Astrocyte (in vitro differentiated cells and primary cell): ENCODE measurements around the gene PCBD2. TPM values are rescaled to one million over a fixed set of nuclear protein-coding genes. Genes with fewer than 3 reads are reported as not detected.

Experiments used
- DNase-seq: peaks from one replicate; pipeline ENCODE4 v3.0.0-alpha.2; 2010; ENCODE audit warnings: low read depth
- FAIRE-seq: peaks from 2 replicates; lab custom pipeline; 2011; peaks lifted over from hg19 to GRCh38; lab: Jason Lieb, UNC
- H2AFZ ChIP-seq: 2 replicates; pipeline ENCODE4 v1.6.0; 2012; ENCODE audit warnings: low read depth, low read length, inconsistent platforms
- H3K27ac ChIP-seq: 2 replicates; pipeline ENCODE4 v1.5.1; 2011; ENCODE audit warnings: low read depth, low read length, inconsistent platforms
- H3K27me3 ChIP-seq: 2 replicates; pipeline ENCODE4 v1.6.0; 2011; ENCODE audit warnings: low read length, inconsistent platforms; ENCODE audit not compliant: insufficient read depth
- H3K36me3 ChIP-seq: 2 replicates; pipeline ENCODE4 v1.5.1; 2011; ENCODE audit warnings: low read length, inconsistent platforms; ENCODE audit not compliant: insufficient read depth
- H3K4me1 ChIP-seq: 2 replicates; pipeline ENCODE4 v1.5.1; 2011; ENCODE audit warnings: low read length, inconsistent platforms; ENCODE audit not compliant: insufficient read depth
- H3K4me2 ChIP-seq: 2 replicates; pipeline ENCODE4 v1.6.0; 2012; ENCODE audit warnings: low read length, inconsistent platforms
- H3K4me3 ChIP-seq: 2 replicates; pipeline ENCODE4 v1.5.1; 2011; ENCODE audit warnings: low read depth, mild to moderate bottlenecking, low read length, inconsistent platforms; ENCODE audit not compliant: insufficient read depth
- H3K79me2 ChIP-seq: 2 replicates; pipeline ENCODE4 v1.6.0; 2012; ENCODE audit warnings: mild to moderate bottlenecking, low read length, inconsistent platforms; ENCODE audit not compliant: insufficient read depth
- H3K9ac ChIP-seq: 2 replicates; pipeline ENCODE4 v1.6.0; 2012; ENCODE audit warnings: mild to moderate bottlenecking, low read length, inconsistent platforms
- H3K9me3 ChIP-seq: 2 replicates; pipeline ENCODE4 v1.5.1; 2012; ENCODE audit warnings: low read depth, mild to moderate bottlenecking, low read length, inconsistent platforms; ENCODE audit not compliant: insufficient read depth
- H4K20me1 ChIP-seq: 2 replicates; pipeline ENCODE4 v1.6.0; 2012; ENCODE audit warnings: low read length, inconsistent platforms; ENCODE audit not compliant: insufficient read depth
- H3K27ac Mint-ChIP-seq: one replicate; pipeline ENCODE4 v1.8.0; 2021; ENCODE audit warnings: mild to moderate bottlenecking, mixed read lengths; ENCODE audit not compliant: unreplicated experiment
- H3K27me3 Mint-ChIP-seq: one replicate; pipeline ENCODE4 v1.8.0; 2021; ENCODE audit warnings: low read depth, mixed read lengths; ENCODE audit not compliant: unreplicated experiment
- H3K36me3 Mint-ChIP-seq: one replicate; pipeline ENCODE4 v1.8.0; 2021; ENCODE audit warnings: low read depth, mixed read lengths; ENCODE audit not compliant: unreplicated experiment
- H3K4me1 Mint-ChIP-seq: one replicate; pipeline ENCODE4 v1.8.0; 2021; ENCODE audit warnings: low read depth, mixed read lengths; ENCODE audit not compliant: unreplicated experiment
- H3K4me3 Mint-ChIP-seq: one replicate; pipeline ENCODE4 v1.8.0; 2021; ENCODE audit warnings: mild to moderate bottlenecking, moderate library complexity, mixed read lengths; ENCODE audit not compliant: unreplicated experiment
- H3K9me3 Mint-ChIP-seq: one replicate; pipeline ENCODE4 v1.8.0; 2021; ENCODE audit warnings: mild to moderate bottlenecking, mixed read lengths; ENCODE audit not compliant: unreplicated experiment
- CTCF ChIP-seq: IDR thresholded peaks from 2 replicates; pipeline ENCODE4 v1.5.1; 2011; ENCODE audit warnings: low read depth, mild to moderate bottlenecking, inconsistent platforms, low read length, moderate library complexity; ENCODE audit not compliant: insufficient read depth
- EZH2 ChIP-seq: IDR thresholded peaks from 2 replicates; pipeline ENCODE4 v1.6.1; 2012; ENCODE audit warnings: mild to moderate bottlenecking, low read length, inconsistent platforms; ENCODE audit not compliant: insufficient read depth
- total RNA-seq: library from RNA; stranded (reverse); gene quantifications from 2 replicates; pipeline ENCODE4 v1.2.1, GENCODE V29; 2021

PCBD2 gene
- total RNA-seq, 1 donor from 2014 or later = 10.2 TPM

GRCh38 chr5:134993161-134993560, 88.2 kb downstream of the PCBD2 start:
- no peak for DNase-seq
- Histone ChIP-seq H3K4me1 (no peaks in the 10 kb centered on the region), H3K9me3 (no peaks in the 10 kb centered on the region), H3K27me3 (peaks cover 5% of the 10 kb centered on the region), H3K4me3 (no peak overlapping the region), H3K36me3 (no peaks in the 10 kb centered on the region), H4K20me1 (no peaks in the 10 kb centered on the region), H3K79me2 (no peaks in the 10 kb centered on the region), H2AFZ (no peak overlapping the region), H3K4me2 (no peak overlapping the region), H3K27ac (no peak overlapping the region), H3K9ac (no peak overlapping the region)
- H3K27ac Mint-ChIP-seq = no peak overlapping the region
- H3K27me3 Mint-ChIP-seq = peaks cover 45% of the 10 kb centered on the region
- TF ChIP-seq CTCF (no peak), EZH2 (no peak)
- H3K4me1 Mint-ChIP-seq = peaks cover 8% of the 10 kb centered on the region
- H3K9me3 Mint-ChIP-seq = peaks cover 7% of the 10 kb centered on the region
- H3K36me3 Mint-ChIP-seq = peaks cover 4% of the 10 kb centered on the region
- no peak overlapping the region for H3K4me3 Mint-ChIP-seq
- no peak for FAIRE-seq

- H3K4me3 ChIP-seq = no peak overlapping the region
- DNase-seq = no peak
- H3K9me3 Mint-ChIP-seq = peaks cover 10% of the 10 kb centered on the region
- H3K9me3 ChIP-seq = no peaks in the 10 kb centered on the region
- peaks cover 6% of the 10 kb centered on the region for H3K36me3 Mint-ChIP-seq
- no peaks in the 10 kb centered on the region for H3K4me1 ChIP-seq
- H2AFZ ChIP-seq = no peak overlapping the region
- no peak overlapping the region for H3K4me2 ChIP-seq
- no peak overlapping the region for H3K27ac Mint-ChIP-seq
- no peak for FAIRE-seq
- H3K9ac ChIP-seq = no peak overlapping the region
- TF ChIP-seq CTCF (no peak), EZH2 (no peak)
- no peak overlapping the region for H3K27ac ChIP-seq
- no peak overlapping the region for H3K4me3 Mint-ChIP-seq
- peaks cover 2% of the 10 kb centered on the region for H3K27me3 ChIP-seq
- peaks cover 53% of the 10 kb centered on the region for H3K27me3 Mint-ChIP-seq
- no peaks in the 10 kb centered on the region for H3K79me2 ChIP-seq
- peaks cover 2% of the 10 kb centered on the region for H3K4me1 Mint-ChIP-seq
- no peaks in the 10 kb centered on the region for H4K20me1 ChIP-seq
- H3K36me3 ChIP-seq = no peaks in the 10 kb centered on the region
Measured at GRCh38 chr5:134994560-134995156, 89.7 kb downstream of the PCBD2 start.

- Mint-ChIP-seq H3K4me1 (no peaks in the 10 kb centered on the region), H3K27me3 (peaks cover 54% of the 10 kb centered on the region), H3K27ac (no peak overlapping the region), H3K9me3 (peaks cover 12% of the 10 kb centered on the region), H3K4me3 (no peak overlapping the region), H3K36me3 (peaks cover 6% of the 10 kb centered on the region)
- FAIRE-seq = no peak
- DNase-seq = no peak
- H3K79me2 ChIP-seq = no peaks in the 10 kb centered on the region
- no peaks in the 10 kb centered on the region for H3K36me3 ChIP-seq
- H3K4me3 ChIP-seq = no peak overlapping the region
- no peaks in the 10 kb centered on the region for H3K9me3 ChIP-seq
- no peak overlapping the region for H2AFZ ChIP-seq
- TF ChIP-seq CTCF = no peak
- TF ChIP-seq EZH2 = no peak
- H3K27me3 ChIP-seq = peaks cover 2% of the 10 kb centered on the region
- no peak overlapping the region for H3K9ac ChIP-seq
- no peak overlapping the region for H3K27ac ChIP-seq
- H4K20me1 ChIP-seq = no peaks in the 10 kb centered on the region
- H3K4me2 ChIP-seq = no peak overlapping the region
- no peaks in the 10 kb centered on the region for H3K4me1 ChIP-seq
Measured at GRCh38 chr5:134995850-134996402, 91.0 kb downstream of the PCBD2 start.
